KMS-11 (cell line): Measurements from ENCODE around the gene ZMYND19.
"Not testable (repeated sequence)": the region's sequence is repeated elsewhere in the genome, so short reads cannot be mapped to it uniquely, and the experiment has no call there.

ENCODE experiments used
- H2AFZ ChIP-seq: fragments of 200-600 bp; sonication (generic); 2 replicates; pipeline ENCODE4 v1.6.1; 2016; ENCODE audit warnings: antibody characterized with exemption, mixed run types, low read depth
- H3K27ac ChIP-seq: fragments of 200-600 bp; sonication (generic); 2 replicates; pipeline ENCODE4 v1.6.1; 2016; ENCODE audit warnings: mild to moderate bottlenecking, mixed run types
- H3K27me3 ChIP-seq: fragments of 200-600 bp; sonication (generic); 2 replicates; pipeline ENCODE4 v1.6.1; 2017; ENCODE audit warnings: mild to moderate bottlenecking, low read depth, mixed run types, moderate library complexity; ENCODE audit not compliant: insufficient read depth
- H3K36me3 ChIP-seq: fragments of 200-600 bp; sonication (generic); 2 replicates; pipeline ENCODE4 v1.6.1; 2017; ENCODE audit warnings: mild to moderate bottlenecking, mixed run types; ENCODE audit not compliant: insufficient read depth
- H3K4me1 ChIP-seq: fragments of 200-600 bp; sonication (generic); 2 replicates; pipeline ENCODE4 v1.6.1; 2016; ENCODE audit warnings: mild to moderate bottlenecking, low read depth, mixed run types; ENCODE audit not compliant: poor library complexity, severe bottlenecking
- H3K4me2 ChIP-seq: fragments of 200-600 bp; sonication (generic); 2 replicates; pipeline ENCODE4 v1.7.0; 2016; ENCODE audit warnings: mild to moderate bottlenecking, mixed run types
- H3K4me3 ChIP-seq: fragments of 200-600 bp; sonication (generic); IDR thresholded peaks from 2 replicates; pipeline ENCODE4 v1.6.1; 2017; ENCODE audit warnings: low read depth, low read length, mixed read lengths; ENCODE audit not compliant: insufficient read depth
- H3K79me2 ChIP-seq: fragments of 200-600 bp; sonication (generic); 2 replicates; pipeline ENCODE4 v1.6.1; 2016; ENCODE audit warnings: low read depth, mixed run types; ENCODE audit not compliant: insufficient read depth
- H3K9ac ChIP-seq: fragments of 200-600 bp; sonication (generic); 2 replicates; pipeline ENCODE4 v1.6.1; 2016; ENCODE audit warnings: mild to moderate bottlenecking, mixed run types
- H4K20me1 ChIP-seq: fragments of 200-600 bp; sonication (generic); 2 replicates; pipeline ENCODE4 v1.6.1; 2016; ENCODE audit warnings: mild to moderate bottlenecking, mixed run types; ENCODE audit not compliant: insufficient read depth
- TF ChIP-seq, protein P1 (sequence below): fragments of 200-600 bp; sonication (generic); conservative IDR thresholded peaks from 2 replicates; pipeline ENCODE4 v1.6.1; 2017; ENCODE audit warnings: low read depth, mild to moderate bottlenecking, antibody characterized with exemption, low read length, moderate library complexity, mixed read lengths

Gene ZMYND19

DNA sequence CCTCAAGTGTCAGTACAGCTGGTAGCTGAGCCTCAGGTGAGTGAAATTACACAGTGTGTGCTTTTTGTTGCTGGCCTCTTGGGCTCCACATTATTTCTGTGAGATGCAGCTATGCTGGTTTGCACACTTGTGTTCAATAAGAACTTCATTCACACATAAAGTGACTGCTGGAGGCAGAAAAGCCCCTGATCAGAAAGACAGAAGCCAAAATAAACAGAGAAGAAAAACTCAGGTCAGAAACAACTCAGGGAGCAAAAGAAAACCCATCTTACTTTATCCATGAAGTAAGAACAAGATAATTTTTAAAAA is 55.2 kb downstream of the ZMYND19 start:
- TF ChIP-seq, protein P1, sequence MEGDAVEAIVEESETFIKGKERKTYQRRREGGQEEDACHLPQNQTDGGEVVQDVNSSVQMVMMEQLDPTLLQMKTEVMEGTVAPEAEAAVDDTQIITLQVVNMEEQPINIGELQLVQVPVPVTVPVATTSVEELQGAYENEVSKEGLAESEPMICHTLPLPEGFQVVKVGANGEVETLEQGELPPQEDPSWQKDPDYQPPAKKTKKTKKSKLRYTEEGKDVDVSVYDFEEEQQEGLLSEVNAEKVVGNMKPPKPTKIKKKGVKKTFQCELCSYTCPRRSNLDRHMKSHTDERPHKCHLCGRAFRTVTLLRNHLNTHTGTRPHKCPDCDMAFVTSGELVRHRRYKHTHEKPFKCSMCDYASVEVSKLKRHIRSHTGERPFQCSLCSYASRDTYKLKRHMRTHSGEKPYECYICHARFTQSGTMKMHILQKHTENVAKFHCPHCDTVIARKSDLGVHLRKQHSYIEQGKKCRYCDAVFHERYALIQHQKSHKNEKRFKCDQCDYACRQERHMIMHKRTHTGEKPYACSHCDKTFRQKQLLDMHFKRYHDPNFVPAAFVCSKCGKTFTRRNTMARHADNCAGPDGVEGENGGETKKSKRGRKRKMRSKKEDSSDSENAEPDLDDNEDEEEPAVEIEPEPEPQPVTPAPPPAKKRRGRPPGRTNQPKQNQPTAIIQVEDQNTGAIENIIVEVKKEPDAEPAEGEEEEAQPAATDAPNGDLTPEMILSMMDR: peak; percentile 8; the same call in 1 of the 2 replicates
- no peaks in the 10 kb centered on the region for H3K36me3 ChIP-seq
- H3K27ac ChIP-seq: peak overlapping the region; percentile 38; the same call in 1 of the 2 replicates

DNA sequence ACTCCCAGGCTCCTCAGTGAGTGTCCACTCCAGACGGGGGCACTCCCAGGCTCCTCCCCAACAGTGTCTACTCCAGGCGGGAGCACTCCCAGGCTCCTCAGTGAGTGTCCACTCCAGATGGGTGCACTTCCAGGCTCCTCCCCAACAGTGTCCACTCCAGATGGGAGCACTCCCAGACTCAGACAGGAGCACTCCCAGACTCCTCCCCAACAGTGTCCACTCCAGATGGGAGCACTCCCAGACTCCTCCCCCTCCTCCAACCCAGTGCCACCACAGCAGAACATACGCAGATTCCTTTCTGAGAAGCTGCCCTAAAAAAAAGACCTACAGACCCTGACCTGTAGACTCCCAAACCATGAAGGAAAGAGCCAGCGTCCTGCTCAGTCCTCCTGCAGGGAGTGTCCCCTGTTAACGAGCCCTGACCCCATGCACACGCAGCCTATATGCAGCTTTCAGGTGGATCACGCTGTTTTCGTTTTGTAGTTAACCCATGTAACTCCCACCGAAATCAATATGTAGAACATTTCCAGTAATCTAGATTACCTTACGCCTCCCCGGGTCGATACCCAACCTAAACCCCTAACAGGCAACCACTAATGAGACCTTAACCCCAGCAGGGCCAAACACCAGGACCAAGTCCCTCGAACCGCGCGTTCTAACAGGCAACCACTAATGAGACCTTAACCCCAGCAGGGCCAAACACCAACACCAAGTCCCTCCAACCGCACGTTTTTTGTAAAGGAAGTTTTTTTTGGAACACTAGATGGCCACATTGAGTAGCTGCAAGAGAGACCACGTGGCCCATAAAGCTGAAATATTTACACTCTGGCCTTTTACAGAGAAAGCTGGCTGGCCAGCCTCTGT is 55.8 kb downstream of the ZMYND19 start:
- no peaks in the 10 kb centered on the region for H3K36me3 ChIP-seq
- H3K27ac ChIP-seq: peak overlapping the region; percentile 38; the same call in 1 of the 2 replicates
- peak overlapping the region; percentile 0; the same call in 1 of the 2 replicates for H3K9ac ChIP-seq
- no peak overlapping the region for H3K4me3 ChIP-seq
- H3K4me1 ChIP-seq: peaks cover 10% of the 10 kb centered on the region
- H3K27me3 ChIP-seq: no peaks in the 10 kb centered on the region
- H3K4me2 ChIP-seq: peak overlapping the region; percentile 5; the same call in 1 of the 2 replicates
- TF ChIP-seq, protein P1: peak; percentile 73
- no peaks in the 10 kb centered on the region for H3K79me2 ChIP-seq
- no peaks in the 10 kb centered on the region for H4K20me1 ChIP-seq
- peak overlapping the region; percentile 45; the same call in 1 of the 2 replicates for H2AFZ ChIP-seq

More for the DNA sequence above, 55.2 kb downstream of the ZMYND19 start:
- Histone ChIP-seq H3K4me1 (peaks cover 10% of the 10 kb centered on the region), H3K79me2 (no peaks in the 10 kb centered on the region), H3K4me2 (peak overlapping the region; percentile 5; the same call in 1 of the 2 replicates), H3K9ac (peak overlapping the region; percentile 0; the same call in 1 of the 2 replicates), H3K4me3 (no peak overlapping the region), H2AFZ (peak overlapping the region; percentile 45; the same call in 1 of the 2 replicates), H4K20me1 (no peaks in the 10 kb centered on the region), H3K27me3 (no peaks in the 10 kb centered on the region)

DNA sequence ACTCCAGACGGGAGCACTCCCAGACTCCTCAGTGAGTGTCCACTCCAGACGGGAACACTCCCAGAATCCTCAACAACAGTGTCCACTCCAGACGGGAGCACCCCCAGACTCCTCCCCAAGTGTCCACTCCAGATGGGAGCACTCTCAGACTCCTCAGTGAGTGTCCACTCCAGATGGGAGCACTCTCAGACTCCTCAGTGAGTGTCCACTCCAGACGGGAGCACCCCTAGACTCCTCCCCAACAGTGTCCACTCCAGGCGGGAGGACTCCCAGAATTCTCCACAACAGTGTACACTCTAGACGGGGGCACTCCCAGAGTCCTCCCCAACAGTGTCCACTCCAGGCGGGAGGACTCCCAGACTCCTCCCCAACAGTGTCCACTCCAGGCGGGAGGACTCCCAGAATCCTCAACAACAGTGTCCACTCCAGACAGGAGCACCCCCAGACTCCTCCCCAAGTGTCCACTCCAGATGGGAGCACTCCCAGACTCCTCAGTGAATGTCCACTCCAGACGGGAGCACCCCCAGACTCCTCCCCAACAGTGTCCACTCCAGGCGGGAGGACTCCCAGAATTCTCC is 57.3 kb downstream of the ZMYND19 start:
- H3K4me1 ChIP-seq: peaks cover 10% of the 10 kb centered on the region
- not testable (repeated sequence) for H3K36me3 ChIP-seq, H3K4me3 ChIP-seq, H2AFZ ChIP-seq, H4K20me1 ChIP-seq, H3K4me2 ChIP-seq, H3K27ac ChIP-seq, H3K27me3 ChIP-seq, H3K9ac ChIP-seq, H3K79me2 ChIP-seq
